Panc1 (cell line): ENCODE results near the gene ITPRID2. TPM values are rescaled to one million over a fixed set of nuclear protein-coding genes. Genes with fewer than 3 reads are reported as not detected.

ENCODE experiments used
- ATAC-seq: fragments of 200-7000 bp; cut with Tn5 transposase; 2 replicates; pipeline ENCODE4 v1.9.1; 2020; ENCODE audit warnings: mild to moderate bottlenecking, moderate library complexity
- BruUV-seq: library from RNA; stranded (reverse); fragments of 400-500 nt; replicated peaks from 2 replicates; lab custom pipeline; 2021; lab: Mats Ljungman, UMichigan
- CTCF ChIA-PET: fragments of 300-600 bp; sonication (Branson Sonifier 250); formaldehyde crosslinking; loops from one replicate; lab custom pipeline; 2022; ENCODE audit warnings: antibody characterized with exemption; lab: Charles Lee
- POLR2A ChIA-PET: fragments of 300-600 bp; sonication (Branson Sonifier 250); formaldehyde crosslinking; loops from one replicate; lab custom pipeline; 2022; ENCODE audit warnings: antibody characterized with exemption; lab: Charles Lee
- DNase-seq: peaks from one replicate; pipeline ENCODE4 v3.0.0-alpha.2; 2010; ENCODE audit warnings: low read depth, low spot score
- H3K27ac ChIP-seq: 2 replicates; pipeline ENCODE4 v1.5.1; 2011; ENCODE audit warnings: mild to moderate bottlenecking, low read length, inconsistent platforms
- H3K27me3 ChIP-seq: fragments of 200-500 bp; sonication (Bioruptor generic); 2 replicates; pipeline ENCODE4 v1.6.0; 2014; ENCODE audit warnings: low read length, inconsistent platforms; ENCODE audit not compliant: control insufficient read depth, insufficient read depth
- H3K36me3 ChIP-seq: fragments of 200-500 bp; sonication (Bioruptor generic); 2 replicates; pipeline ENCODE4 v1.5.1; 2014; ENCODE audit warnings: inconsistent platforms, mild to moderate bottlenecking, low read length, moderate library complexity; ENCODE audit not compliant: control insufficient read depth, insufficient read depth
- H3K4me1 ChIP-seq: 2 replicates; pipeline ENCODE4 v1.5.1; 2011; ENCODE audit warnings: inconsistent platforms, mild to moderate bottlenecking, low read length, moderate library complexity; ENCODE audit not compliant: control insufficient read depth, insufficient read depth
- H3K4me3 ChIP-seq, 2 experiments: 2 replicates each; pipeline ENCODE4 v1.5.1; 2011 to 2012; ENCODE audit warnings: low read depth in 2 of 2, low read length in 2 of 2, mild to moderate bottlenecking in 2 of 2, inconsistent platforms in 1 of 2, moderate library complexity in 1 of 2
- H3K9me3 ChIP-seq: fragments of 200-500 bp; sonication (Bioruptor generic); 2 replicates; pipeline ENCODE4 v1.5.1; 2014; ENCODE audit warnings: low read depth, mild to moderate bottlenecking, inconsistent platforms, low read length, moderate library complexity; ENCODE audit not compliant: control insufficient read depth, insufficient read depth
- POLR2AphosphoS5 ChIP-seq: IDR thresholded peaks from 2 replicates; pipeline ENCODE4 v1.6.1; 2012; ENCODE audit warnings: mild to moderate bottlenecking, low read depth, low read length, moderate library complexity
- SIN3A ChIP-seq: IDR thresholded peaks from 2 replicates; pipeline ENCODE4 v1.6.1; 2012; ENCODE audit warnings: low read depth, mild to moderate bottlenecking, low read length, moderate library complexity, borderline replicate concordance; ENCODE audit not compliant: insufficient read depth
- TCF7L2 ChIP-seq: IDR thresholded peaks from 2 replicates; pipeline ENCODE4 v1.6.1; 2011; ENCODE audit warnings: mild to moderate bottlenecking, low read depth, low read length, inconsistent platforms
- in situ Hi-C: cut with HindIII; loops from 2 replicates; pipeline ENCODE4 v1.10.0; 2016; ENCODE audit warnings: low sequenced_read_pairs, low pct_unique_long_range_greater_than_20kb
- intact Hi-C: fragments of 100-400 bp; cut with micrococcal nuclease; formaldehyde crosslinking; loops from one replicate; pipeline ENCODE4 v1.10.0; 2022; ENCODE audit not compliant: unreplicated experiment
- total RNA-seq: library from RNA; stranded (reverse); gene quantifications from one replicate; pipeline ENCODE4 v1.2.1, GENCODE V29; 2021; ENCODE audit not compliant: unreplicated experiment
- TF ChIP-seq, protein P1 (sequence below), 2 experiments: IDR thresholded peaks; 2 replicates each; pipeline ENCODE4 v1.6.1; 2011 to 2012; ENCODE audit warnings: low read depth in 2 of 2, control low read depth in 1 of 2, low read length in 1 of 2, mild to moderate bottlenecking in 1 of 2, moderate library complexity in 1 of 2; ENCODE audit not compliant: insufficient read depth in 1 of 2
- TF ChIP-seq, protein P2 (sequence below): fragments of 450-650 bp; IDR thresholded peaks from 2 replicates; pipeline ENCODE4 v1.5.1; 2017; ENCODE audit warnings: mild to moderate bottlenecking

Gene ITPRID2
- total RNA-seq, 1 experiment from 2014 or later, result 261 TPM

DNA sequence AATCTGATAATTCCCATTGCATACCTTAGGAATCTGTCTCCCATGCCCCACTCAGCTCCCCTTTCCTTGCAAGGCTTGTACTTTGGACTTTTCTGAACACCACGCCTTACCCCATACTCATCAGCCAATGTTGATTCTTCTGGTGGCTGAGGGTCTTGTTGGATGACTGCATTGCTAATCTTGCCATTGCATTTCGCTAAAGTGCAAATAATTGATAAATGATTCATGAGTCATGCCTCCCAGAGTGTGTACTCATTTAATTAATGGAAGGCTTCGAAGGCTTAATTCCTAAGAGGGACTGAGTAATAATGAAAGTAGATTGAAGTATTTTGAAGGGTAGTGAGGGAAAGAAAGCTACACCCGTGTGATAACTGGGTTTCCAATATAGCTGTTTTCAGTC, 66.1 kb downstream of the ITPRID2 start:
- H3K27ac ChIP-seq, result no peak overlapping the region
- H3K4me1 ChIP-seq, result peaks cover 11% of the 10 kb centered on the region; the same call in 1 of the 2 replicates
- ATAC-seq (no peak), DNase-seq (no peak)
- in situ Hi-C loops (no loop called here), intact Hi-C loops (no loop called here)
- no TSS peak for BruUV-seq
- TF ChIP-seq POLR2AphosphoS5, result no peak
- TF ChIP-seq TCF7L2, result no peak
- no peak for TF ChIP-seq SIN3A
- TF ChIP-seq, protein P1, sequence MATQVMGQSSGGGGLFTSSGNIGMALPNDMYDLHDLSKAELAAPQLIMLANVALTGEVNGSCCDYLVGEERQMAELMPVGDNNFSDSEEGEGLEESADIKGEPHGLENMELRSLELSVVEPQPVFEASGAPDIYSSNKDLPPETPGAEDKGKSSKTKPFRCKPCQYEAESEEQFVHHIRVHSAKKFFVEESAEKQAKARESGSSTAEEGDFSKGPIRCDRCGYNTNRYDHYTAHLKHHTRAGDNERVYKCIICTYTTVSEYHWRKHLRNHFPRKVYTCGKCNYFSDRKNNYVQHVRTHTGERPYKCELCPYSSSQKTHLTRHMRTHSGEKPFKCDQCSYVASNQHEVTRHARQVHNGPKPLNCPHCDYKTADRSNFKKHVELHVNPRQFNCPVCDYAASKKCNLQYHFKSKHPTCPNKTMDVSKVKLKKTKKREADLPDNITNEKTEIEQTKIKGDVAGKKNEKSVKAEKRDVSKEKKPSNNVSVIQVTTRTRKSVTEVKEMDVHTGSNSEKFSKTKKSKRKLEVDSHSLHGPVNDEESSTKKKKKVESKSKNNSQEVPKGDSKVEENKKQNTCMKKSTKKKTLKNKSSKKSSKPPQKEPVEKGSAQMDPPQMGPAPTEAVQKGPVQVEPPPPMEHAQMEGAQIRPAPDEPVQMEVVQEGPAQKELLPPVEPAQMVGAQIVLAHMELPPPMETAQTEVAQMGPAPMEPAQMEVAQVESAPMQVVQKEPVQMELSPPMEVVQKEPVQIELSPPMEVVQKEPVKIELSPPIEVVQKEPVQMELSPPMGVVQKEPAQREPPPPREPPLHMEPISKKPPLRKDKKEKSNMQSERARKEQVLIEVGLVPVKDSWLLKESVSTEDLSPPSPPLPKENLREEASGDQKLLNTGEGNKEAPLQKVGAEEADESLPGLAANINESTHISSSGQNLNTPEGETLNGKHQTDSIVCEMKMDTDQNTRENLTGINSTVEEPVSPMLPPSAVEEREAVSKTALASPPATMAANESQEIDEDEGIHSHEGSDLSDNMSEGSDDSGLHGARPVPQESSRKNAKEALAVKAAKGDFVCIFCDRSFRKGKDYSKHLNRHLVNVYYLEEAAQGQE (IDR thresholded peaks at IDR 0.05; ENCODE audit: insufficient read depth in 1 of 2, low read depth in 2 of 2, low read length in 1 of 2), result no peak
- TF ChIP-seq, protein P2, sequence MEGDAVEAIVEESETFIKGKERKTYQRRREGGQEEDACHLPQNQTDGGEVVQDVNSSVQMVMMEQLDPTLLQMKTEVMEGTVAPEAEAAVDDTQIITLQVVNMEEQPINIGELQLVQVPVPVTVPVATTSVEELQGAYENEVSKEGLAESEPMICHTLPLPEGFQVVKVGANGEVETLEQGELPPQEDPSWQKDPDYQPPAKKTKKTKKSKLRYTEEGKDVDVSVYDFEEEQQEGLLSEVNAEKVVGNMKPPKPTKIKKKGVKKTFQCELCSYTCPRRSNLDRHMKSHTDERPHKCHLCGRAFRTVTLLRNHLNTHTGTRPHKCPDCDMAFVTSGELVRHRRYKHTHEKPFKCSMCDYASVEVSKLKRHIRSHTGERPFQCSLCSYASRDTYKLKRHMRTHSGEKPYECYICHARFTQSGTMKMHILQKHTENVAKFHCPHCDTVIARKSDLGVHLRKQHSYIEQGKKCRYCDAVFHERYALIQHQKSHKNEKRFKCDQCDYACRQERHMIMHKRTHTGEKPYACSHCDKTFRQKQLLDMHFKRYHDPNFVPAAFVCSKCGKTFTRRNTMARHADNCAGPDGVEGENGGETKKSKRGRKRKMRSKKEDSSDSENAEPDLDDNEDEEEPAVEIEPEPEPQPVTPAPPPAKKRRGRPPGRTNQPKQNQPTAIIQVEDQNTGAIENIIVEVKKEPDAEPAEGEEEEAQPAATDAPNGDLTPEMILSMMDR, result no peak
- H3K27me3 ChIP-seq, result no peaks in the 10 kb centered on the region
- no peaks in the 10 kb centered on the region for H3K36me3 ChIP-seq
- ChIA-PET CTCF (no interaction called here), POLR2A (no interaction called here)
- no peak overlapping the region for H3K4me3 ChIP-seq
- no peaks in the 10 kb centered on the region for H3K9me3 ChIP-seq

GRCh38 chr2:181958726-181959125, 67.2 kb downstream of the ITPRID2 start:
- no peak overlapping the region for H3K27ac ChIP-seq
- no peak for ATAC-seq
- POLR2A ChIA-PET, result no interaction called here
- CTCF ChIA-PET, result no interaction called here
- BruUV-seq, result no TSS peak
- TF ChIP-seq SIN3A (no peak), TCF7L2 (no peak), POLR2AphosphoS5 (no peak)
- TF ChIP-seq, protein P2, result no peak
- TF ChIP-seq, protein P1 (IDR thresholded peaks at IDR 0.05; ENCODE audit: insufficient read depth in 1 of 2, low read depth in 2 of 2, low read length in 1 of 2), result no peak
- H3K9me3 ChIP-seq, result no peaks in the 10 kb centered on the region
- H3K4me3 ChIP-seq, result no peak overlapping the region
- H3K4me1 ChIP-seq, result peaks cover 11% of the 10 kb centered on the region; the same call in 1 of the 2 replicates
- in situ Hi-C loops (no loop called here), intact Hi-C loops (no loop called here)
- H3K27me3 ChIP-seq, result no peaks in the 10 kb centered on the region
- DNase-seq, result no peak
- no peaks in the 10 kb centered on the region for H3K36me3 ChIP-seq
